ENCODE results near the gene TMEM135.

Gene TMEM135

GRCh38 chr11:87317441-87317840 is 279.7 kb downstream of the TMEM135 start:
- no peak for DNase-seq

DNA sequence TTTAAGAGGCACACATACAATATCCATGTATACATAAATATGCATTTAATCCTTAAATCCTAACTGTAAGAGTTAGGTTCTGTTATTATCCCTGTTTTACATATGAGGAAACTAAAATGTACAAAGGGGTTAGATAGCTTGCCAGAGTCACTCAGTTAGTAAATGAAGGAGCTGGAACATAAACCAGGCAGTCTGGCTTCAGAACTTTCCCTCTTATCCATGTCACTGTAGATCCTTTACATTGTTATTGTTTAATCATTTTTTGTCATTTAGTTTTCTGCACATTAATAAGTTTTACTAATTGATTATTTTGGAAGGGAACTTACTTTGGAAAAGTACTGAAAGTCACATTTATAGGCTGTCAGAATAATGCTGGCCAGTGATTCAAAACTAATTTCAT is 282.4 kb downstream of the TMEM135 start:
- DNase-seq, result no peak

GRCh38 chr11:87322568-87322967 is 284.8 kb downstream of the TMEM135 start:
- peak; percentile 16 for DNase-seq

DNA sequence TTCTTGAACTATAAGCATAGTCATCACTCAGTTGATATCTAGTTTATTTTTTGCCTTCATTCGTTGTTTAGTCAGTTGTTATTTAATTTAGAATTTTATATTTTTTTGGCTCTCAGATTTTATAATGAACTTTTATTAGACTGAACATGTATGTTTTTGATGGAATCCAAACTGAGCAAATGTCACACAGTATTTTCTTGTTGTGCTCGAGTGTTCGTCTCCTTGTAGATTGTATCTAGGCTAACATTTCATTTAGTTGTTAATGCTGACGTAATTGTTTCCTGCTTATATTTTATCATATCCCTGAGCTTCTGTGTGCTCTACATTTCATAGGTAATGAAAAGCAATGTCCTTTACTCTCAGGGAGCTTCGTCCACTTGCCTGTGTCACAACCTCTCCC is 286.2 kb downstream of the TMEM135 start:
- DNase-seq, result no peak

DNA sequence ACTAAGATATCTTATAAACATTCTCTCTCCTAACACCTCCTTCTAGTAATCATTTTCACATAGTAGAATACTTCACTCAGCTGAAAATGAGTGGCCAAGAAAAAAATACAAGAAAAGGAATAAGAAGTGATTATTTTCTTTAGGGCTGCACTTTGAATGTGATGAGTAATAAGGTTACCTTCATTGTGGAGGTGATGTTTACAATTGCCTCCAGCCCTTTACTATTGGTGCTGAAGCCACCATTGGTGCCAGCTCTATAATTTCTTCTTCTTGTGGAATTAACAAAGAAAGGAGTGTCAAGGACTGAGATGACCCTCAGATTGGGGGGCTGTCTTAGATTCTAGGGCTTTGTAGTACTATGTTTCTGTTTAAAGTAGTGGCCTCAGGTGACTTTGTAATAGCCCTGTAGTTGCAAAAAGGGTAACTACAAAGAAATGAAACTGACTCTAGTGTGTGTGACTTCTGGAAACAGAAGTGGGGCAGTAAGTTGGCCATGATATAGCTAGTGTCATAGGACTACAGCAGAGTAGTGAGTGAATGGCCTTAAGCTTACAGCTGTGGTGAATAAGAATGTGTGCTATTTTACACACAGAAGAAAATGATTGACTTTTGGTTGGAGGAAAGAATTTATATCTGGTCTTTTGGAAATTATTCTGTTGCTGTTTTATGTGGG is 287.2 kb downstream of the TMEM135 start:
- no peak for DNase-seq

DNA sequence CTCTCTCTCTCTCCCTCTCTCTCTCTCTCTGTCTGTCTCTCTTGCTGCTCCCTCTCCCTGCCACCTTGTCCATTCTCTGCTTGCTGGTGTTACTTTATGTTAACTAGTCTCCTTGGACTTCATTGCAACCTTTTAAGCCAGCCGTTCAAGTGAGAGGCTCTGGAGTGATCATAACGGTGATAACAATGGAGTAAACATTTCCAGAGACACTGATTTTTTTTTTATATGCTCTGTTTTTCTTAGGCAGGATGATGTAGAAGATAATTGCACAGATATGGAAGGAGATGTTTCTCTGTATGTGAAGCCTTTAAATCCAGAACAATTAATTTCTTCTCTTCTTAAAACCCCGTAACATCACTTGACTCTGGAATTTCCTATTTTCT is 287.7 kb downstream of the TMEM135 start:
- no peak for DNase-seq

DNA sequence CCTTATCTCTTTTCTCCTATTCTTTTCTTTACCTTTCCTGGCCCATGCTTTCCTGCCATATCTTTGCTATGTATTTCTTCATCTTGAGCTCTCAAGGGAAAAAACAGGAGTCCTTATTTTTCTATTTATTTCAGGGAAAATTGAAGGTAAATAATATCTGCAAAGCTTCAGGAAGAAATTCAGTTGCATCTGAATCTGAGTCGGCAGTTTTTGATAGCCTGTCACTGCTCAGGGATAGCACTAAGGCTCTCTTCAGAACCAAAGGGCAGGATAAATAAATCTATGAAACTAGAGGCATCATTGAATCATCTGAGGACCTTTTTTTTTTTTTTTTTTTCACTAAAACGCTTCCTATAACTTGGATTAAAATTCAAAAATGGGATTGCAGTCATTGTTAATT is 288.9 kb downstream of the TMEM135 start:
- no peak for DNase-seq

DNA sequence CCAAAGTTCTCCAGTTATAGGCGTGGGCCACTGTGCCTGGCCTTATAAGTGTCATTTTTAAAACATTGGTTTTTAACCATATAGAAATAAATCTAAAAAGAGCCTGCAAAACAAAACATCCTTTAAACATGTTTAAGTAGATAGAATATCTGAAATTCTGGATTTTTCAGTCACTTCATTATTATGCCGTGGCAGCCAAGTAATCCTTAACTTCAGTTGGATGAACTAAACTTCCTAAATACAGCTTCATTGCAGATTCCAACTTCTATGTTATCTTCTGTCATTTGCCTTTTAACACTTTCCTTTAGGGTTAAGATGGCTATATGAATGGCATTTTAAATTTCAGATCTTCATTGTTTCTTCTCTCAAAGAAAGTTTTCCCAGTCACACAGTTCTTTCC is 291.4 kb downstream of the TMEM135 start:
- no peak for DNase-seq

- DNase-seq, result no peak
These were observed 292.5 kb downstream of the TMEM135 start for GRCh38 chr11:87330187-87330601.

DNA sequence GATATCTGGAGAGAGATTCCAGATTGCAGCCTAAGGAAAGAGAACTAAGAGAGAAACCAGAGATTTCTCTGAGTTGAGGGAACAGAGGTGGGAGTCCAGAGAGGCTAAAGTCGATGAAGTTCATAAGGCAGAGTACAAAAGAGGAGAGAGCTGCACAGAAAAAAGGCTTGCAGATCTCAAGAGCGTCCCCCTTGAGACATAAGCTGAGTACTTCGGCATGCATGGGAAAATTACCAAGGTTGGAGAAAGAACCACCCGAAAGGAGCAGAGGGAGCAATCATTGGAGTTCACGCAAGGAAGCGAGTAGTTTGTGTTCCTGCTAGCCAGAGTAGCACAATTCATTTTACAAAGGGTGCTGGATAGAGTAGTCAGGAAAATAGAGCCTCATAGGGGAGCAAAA is 293.5 kb downstream of the TMEM135 start:
- DNase-seq, result no peak

DNA sequence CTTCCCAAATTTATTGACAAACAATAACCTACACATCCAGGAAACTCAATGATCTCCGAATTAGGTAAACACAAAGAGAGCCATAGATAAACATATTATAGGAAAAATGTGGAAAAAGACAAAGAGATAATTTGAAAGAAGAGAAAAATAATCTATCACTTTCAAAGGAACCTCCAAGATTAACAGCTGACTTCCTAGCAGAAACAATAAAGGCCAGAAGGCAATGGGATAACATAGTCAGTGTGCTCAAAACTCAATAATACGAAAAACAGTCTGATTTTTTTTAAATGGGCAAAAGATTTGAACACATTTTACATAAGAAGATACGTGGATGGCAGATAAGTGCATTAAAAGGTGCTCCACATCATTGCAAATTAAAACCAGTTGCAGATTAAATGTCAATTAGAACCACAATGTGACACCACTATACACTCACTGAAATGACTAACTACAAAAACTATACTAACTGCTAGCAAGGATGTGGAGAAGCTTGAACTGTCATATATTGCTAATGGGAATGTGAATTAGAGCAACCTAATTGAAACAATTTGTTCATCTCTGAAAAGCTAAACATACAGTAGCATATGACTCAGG is 300.4 kb downstream of the TMEM135 start:
- no peak for DNase-seq

DNA sequence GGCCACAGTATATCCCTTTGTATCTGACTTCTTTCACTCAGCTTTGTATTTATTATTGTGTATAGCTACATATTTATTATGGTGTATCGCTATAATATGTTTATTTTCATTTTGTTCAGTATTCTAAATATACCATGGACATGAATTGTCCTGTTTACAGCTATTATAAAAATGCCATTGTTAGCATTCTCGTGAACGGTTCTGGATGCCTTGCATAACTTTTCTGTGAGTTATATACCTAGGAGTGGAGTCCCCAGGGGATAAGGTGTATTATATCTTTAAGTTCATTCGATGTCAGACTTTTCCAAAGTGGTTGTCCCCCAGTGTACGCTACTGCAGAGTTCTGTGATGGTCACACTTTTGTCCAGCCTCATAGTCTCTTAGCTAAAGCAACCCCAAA is 301.7 kb downstream of the TMEM135 start:
- DNase-seq, result no peak

DNA sequence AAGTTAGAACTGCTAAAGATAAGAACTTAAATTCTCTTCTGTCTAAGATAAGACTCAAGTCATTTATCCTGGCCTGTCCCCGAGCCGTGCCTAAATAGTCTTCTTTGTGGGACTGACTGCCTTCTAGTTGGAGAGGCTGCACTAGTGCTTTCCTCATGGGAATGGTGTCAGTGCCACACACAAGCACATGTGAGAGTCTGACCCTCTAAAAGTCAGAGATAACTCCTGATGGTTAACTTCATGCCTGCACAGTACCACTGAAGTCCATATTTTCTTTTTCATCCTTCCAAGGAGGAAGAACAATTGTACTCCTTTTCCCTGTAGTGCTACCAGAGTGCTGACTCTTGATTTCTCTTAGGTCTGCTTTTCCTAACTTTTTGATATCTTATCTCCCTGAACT is 309.7 kb downstream of the TMEM135 start:
- DNase-seq, result no peak

DNA sequence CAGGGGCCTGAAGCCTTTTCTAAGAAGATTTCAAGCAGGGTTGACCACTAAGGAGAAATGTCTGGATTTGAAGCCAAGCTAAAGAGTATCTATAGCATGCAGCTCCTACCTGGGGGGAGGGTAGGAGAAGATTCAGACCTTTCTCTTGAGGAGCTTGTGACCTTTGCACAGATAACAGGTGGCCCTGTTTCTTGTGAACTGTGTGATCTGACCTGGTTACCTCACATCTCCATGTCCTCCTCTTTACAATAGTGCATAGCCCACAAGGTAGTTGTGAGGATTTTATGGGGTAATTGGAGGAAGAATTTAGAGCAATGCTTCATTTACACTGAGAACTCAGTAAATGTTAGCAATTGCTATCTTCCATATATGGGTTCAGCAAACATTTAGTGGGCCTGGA is 310.1 kb downstream of the TMEM135 start:
- DNase-seq, result no peak

GRCh38 chr11:87351676-87352075 is 313.9 kb downstream of the TMEM135 start:
- no peak for DNase-seq

GRCh38 chr11:87352759-87353707 is 315.3 kb downstream of the TMEM135 start:
- peak; percentile 74 for DNase-seq

DNA sequence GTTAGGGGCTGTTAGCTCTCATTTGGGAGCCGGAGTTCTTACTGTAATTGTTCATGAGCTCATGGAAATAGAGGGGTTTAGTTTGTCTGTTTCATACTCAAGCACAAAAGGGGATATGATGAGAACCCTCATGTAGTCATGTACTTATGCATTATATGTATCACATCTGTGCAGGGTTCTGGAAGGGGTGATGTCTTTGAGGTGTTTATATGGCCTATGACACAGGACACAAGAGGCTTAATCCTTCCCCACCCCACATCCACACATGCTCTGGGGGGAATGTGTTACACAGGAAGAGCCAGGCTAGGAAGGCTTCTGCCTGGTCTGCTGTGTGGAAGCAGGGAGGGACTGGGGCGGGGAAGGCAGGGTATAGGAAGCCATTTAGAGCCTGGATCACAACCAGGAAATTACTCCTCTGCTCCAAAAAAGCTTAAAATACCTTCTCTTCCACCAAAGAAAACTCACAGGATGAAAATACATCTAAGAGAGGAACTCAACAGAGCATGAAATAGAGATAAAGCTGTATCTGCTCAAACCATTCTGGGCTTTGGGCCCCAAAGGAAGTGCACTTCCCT is 316.1 kb downstream of the TMEM135 start:
- DNase-seq, result no peak

DNA sequence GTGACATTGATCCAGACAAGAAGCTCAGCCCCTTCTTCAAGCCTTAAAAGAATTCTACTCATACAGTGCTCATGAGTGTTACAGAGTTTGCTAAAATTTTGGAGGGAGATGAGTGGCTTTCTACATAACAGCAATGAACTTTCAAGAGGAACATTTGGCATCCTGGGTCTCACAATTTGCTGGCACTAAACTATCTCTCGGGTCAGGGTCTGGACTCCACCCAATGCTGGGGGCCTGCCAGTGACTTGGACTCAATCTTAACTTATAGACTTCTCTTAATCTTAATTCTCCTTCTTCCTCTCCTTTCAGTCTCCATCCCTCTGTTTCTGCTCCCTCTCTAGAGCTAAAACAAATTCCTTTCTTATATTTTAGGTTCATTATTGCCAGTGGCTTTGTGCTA is 317.9 kb downstream of the TMEM135 start:
- DNase-seq, result no peak

GRCh38 chr11:87356428-87356827 is 318.7 kb downstream of the TMEM135 start:
- DNase-seq, result no peak

- no peak for DNase-seq
These were observed 320.7 kb downstream of the TMEM135 start for GRCh38 chr11:87358461-87358860.

GRCh38 chr11:87359401-87359800 is 321.7 kb downstream of the TMEM135 start:
- peak; percentile 63 for DNase-seq

DNA sequence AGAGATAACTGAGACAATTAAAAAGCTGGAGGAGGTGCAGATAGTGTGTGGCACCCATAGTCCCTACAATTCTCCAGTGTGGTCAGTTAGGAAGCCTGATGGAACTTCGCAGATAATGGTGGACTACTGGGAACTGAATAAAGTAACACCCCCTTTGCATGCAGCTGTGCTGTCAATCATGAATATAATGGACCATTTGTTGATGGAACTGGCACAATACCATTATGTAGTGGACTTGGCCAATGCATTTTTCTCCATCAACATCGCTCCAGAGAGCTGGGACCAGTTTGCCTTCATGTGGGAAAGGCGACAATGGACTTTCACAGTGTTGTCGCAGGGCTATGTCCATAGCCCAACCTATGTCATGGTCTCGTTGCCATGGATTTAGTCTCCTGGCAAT is 324.2 kb downstream of the TMEM135 start:
- DNase-seq, result no peak

DNA sequence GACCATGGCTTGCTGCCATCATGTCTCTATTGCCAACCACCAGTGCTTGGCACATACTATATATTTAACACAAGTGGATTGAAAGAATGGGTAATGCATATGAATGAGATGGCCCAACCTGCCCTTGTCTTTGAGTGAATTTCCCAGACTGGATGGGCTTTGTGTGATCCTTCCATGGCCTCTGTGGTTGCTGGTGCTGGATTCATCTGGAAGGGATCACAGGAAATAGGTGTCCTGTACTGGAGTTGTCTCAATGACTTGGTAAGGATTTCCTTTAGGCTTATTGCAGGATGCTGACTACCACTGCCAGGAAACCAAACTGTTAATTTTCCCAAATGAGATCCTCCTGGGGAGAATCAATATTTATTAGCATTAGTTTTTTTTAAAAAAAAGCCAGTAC is 328.6 kb downstream of the TMEM135 start:
- DNase-seq, result no peak
